ENCODE data around the gene MRPS18A. TPM values are rescaled to one million over a fixed set of nuclear protein-coding genes. Genes with fewer than 3 reads are reported as not detected.

The MRPS18A gene
- total and polyA plus RNA-seq, 2 experiments from 2014 or later, result 46.1 to 71.1 TPM

- TF ChIP-seq EZH2 (IDR thresholded peaks at IDR 0.05; ENCODE audit: borderline replicate concordance) (no peak), EZH2phosphoT487 (IDR thresholded peaks at IDR 0.05; ENCODE audit: low read depth, severe bottlenecking, unreplicated experiment) (no peak), CTCF (IDR thresholded peaks at IDR 0.05; ENCODE audit: poor library complexity) (no peak)
- H3K9me2 ChIP-seq (replicated peaks; ENCODE audit: insufficient read depth), result no peaks in the 10 kb centered on the region
- H3K9me3 ChIP-seq (ENCODE audit: low read depth), result no peaks in the 10 kb centered on the region
- no peaks in the 10 kb centered on the region for H3K27me3 ChIP-seq
- peaks cover 14% of the 10 kb centered on the region for H3K4me1 ChIP-seq (ENCODE audit: insufficient read depth)
- no peak for DNase-seq (ENCODE audit: low spot score)
- H3K27ac ChIP-seq, result no peak overlapping the region
- H3K79me2 ChIP-seq, result peaks cover 24% of the 10 kb centered on the region
- 93% methylated on average over 16 of the region's 16 CpGs for WGBS (ENCODE audit: low lambda C conversion rate, missing lambda C conversion rate)
- no peaks in the 10 kb centered on the region for H3K36me3 ChIP-seq (replicated peaks; ENCODE audit: insufficient read depth, low read depth)
- no peak overlapping the region for H3K4me2 ChIP-seq
- H2AFZ ChIP-seq, result no peak overlapping the region
- H3K4me3 ChIP-seq, result no peak overlapping the region
- H4K20me1 ChIP-seq (ENCODE audit: insufficient read depth, poor library complexity, severe bottlenecking), result no peaks in the 10 kb centered on the region
Measured at GRCh38 chr6:43625393-43625992, 62.1 kb downstream of the MRPS18A start.

- no peaks in the 10 kb centered on the region for H3K36me3 ChIP-seq (replicated peaks; ENCODE audit: insufficient read depth, low read depth)
- no peaks in the 10 kb centered on the region for H3K9me3 ChIP-seq (ENCODE audit: low read depth)
- H3K4me2 ChIP-seq, result no peak overlapping the region
- H3K4me1 ChIP-seq (ENCODE audit: insufficient read depth), result peaks cover 14% of the 10 kb centered on the region
- peaks cover 24% of the 10 kb centered on the region for H3K79me2 ChIP-seq
- no peak for DNase-seq (ENCODE audit: low spot score)
- H3K27ac ChIP-seq, result no peak overlapping the region
- no peaks in the 10 kb centered on the region for H3K9me2 ChIP-seq (replicated peaks; ENCODE audit: insufficient read depth)
- over 99% methylated on average over 7 of the region's 7 CpGs for WGBS (ENCODE audit: low lambda C conversion rate, missing lambda C conversion rate)
- H3K27me3 ChIP-seq, result no peaks in the 10 kb centered on the region
- no peaks in the 10 kb centered on the region for H4K20me1 ChIP-seq (ENCODE audit: insufficient read depth, poor library complexity, severe bottlenecking)
- no peak overlapping the region for H2AFZ ChIP-seq
- no peak overlapping the region for H3K4me3 ChIP-seq
- TF ChIP-seq EZH2 (IDR thresholded peaks at IDR 0.05; ENCODE audit: borderline replicate concordance) (no peak), EZH2phosphoT487 (IDR thresholded peaks at IDR 0.05; ENCODE audit: low read depth, severe bottlenecking, unreplicated experiment) (no peak), CTCF (IDR thresholded peaks at IDR 0.05; ENCODE audit: poor library complexity) (no peak)
Measured at GRCh38 chr6:43624786-43625288, 62.8 kb downstream of the MRPS18A start.

- DNase-seq (ENCODE audit: low spot score), result no peak
- H3K36me3 ChIP-seq (replicated peaks; ENCODE audit: insufficient read depth, low read depth), result no peaks in the 10 kb centered on the region
- peaks cover 24% of the 10 kb centered on the region for H3K79me2 ChIP-seq
- H3K9me2 ChIP-seq (replicated peaks; ENCODE audit: insufficient read depth), result no peaks in the 10 kb centered on the region
- TF ChIP-seq EZH2 (IDR thresholded peaks at IDR 0.05; ENCODE audit: borderline replicate concordance), result no peak
- TF ChIP-seq EZH2phosphoT487 (IDR thresholded peaks at IDR 0.05; ENCODE audit: low read depth, severe bottlenecking, unreplicated experiment), result no peak
- TF ChIP-seq CTCF (IDR thresholded peaks at IDR 0.05; ENCODE audit: poor library complexity), result no peak
- no peak overlapping the region for H2AFZ ChIP-seq
- no peaks in the 10 kb centered on the region for H3K9me3 ChIP-seq (ENCODE audit: low read depth)
- no peak overlapping the region for H3K4me3 ChIP-seq
- H3K27ac ChIP-seq, result no peak overlapping the region
- WGBS (ENCODE audit: low lambda C conversion rate, missing lambda C conversion rate), result 98% methylated on average over 12 of the region's 12 CpGs
- peaks cover 14% of the 10 kb centered on the region for H3K4me1 ChIP-seq (ENCODE audit: insufficient read depth)
- H3K27me3 ChIP-seq, result no peaks in the 10 kb centered on the region
- no peaks in the 10 kb centered on the region for H4K20me1 ChIP-seq (ENCODE audit: insufficient read depth, poor library complexity, severe bottlenecking)
- H3K4me2 ChIP-seq, result no peak overlapping the region
Measured at GRCh38 chr6:43623880-43624785, 63.5 kb downstream of the MRPS18A start.
